GM21737 (cell line): Measurements from ENCODE around the gene PI4KB.

ENCODE experiments used
- ATAC-seq: cut with Tn5 transposase; IDR thresholded peaks from one replicate; pipeline ENCODE4 v1.9.1; 2021; ENCODE audit warnings: mild to moderate bottlenecking, moderate library complexity; ENCODE audit not compliant: unreplicated experiment

The PI4KB gene

DNA sequence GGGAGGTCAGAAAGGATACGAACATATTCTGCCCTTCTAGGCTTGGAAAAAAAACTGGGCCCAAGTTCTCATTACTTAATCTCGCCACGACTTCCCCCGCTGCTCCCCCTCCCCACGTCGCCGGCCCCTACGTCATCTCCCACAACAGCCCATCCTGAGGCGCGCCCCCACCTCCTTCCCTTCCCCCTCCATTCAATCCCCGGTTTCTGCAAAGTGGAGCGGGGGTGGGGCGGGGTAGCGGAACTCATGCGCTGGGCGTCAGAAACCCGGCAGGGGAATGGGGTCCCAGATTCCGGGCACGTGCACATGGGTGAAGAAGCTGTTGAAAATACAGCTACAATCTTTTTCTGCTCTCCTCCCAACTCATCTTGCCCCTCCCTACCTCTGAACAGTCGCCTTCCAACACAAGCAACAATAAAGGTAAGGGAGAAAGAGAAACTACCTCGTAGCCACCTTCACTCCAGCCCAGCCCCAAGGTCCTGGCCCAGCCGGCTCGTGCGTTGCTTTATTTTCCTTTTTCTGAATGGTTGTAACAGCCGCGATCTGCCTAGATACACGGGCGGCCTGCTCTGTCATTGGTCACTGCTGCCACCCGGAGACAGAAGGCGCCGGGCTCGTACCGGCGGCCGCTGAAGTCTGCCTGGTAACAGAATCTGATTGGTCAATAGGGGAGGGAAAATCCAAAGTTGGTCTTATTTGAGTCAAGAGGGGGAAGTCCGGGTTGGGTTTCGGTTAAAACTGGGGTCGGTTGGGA, 19.7 kb upstream of the PI4KB start, which contains the start of gene RFX5:
Gene RFX5 (minus strand): TSS at position 484 of the 754 bp plus-strand sequence. CDS start 932 bp downstream, outside the sequence.
- peak; percentile 94 for ATAC-seq

- no peak for ATAC-seq
Observed at GRCh38 chr1:151346082-151346768, 19.0 kb upstream of the PI4KB start.

DNA sequence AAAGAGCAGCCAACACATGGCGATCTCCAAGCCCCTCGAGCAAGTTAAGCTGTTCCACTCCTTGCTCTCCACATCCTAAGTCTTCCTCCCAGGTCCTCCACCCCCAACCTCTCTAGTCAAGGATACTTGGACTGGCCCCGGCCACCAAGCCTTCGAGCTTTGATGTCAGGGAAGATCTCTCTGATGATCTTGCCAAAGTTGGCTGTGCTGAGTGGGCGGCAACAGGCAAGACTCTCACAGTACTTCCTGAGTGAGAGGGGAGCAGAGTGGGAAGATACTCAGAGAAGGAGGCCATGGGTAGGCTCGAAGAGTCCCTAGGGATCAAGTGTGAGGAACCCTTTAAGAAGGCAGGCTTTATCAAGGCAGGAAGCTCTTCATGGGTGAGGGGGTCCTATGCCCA, 17.1 kb upstream of the PI4KB start:
- no peak for ATAC-seq

GRCh38 chr1:151343587-151343986, 16.4 kb upstream of the PI4KB start:
- ATAC-seq, result no peak

- ATAC-seq, result no peak
Observed at GRCh38 chr1:151342569-151342968, 15.4 kb upstream of the PI4KB start.

DNA sequence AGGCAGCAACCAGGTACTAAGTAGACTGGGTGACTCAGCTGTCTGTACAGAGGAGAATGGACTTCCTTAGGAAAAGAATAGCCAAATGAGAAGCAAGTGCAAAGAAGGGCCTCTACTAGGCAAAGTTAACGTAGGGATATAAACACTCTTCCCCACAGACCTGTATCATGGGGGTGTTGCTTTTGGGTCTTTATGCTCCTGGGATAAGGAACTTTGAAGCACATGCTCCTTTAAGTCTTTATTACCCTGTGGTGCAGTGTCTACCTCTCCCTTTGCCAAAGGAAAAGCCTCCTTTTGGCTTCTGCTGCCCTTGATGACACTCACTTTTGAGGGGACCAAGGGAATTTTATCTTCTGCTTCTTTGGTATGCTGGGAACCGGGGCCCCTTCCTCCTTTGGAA, 14.8 kb upstream of the PI4KB start:
- ATAC-seq, result no peak

DNA sequence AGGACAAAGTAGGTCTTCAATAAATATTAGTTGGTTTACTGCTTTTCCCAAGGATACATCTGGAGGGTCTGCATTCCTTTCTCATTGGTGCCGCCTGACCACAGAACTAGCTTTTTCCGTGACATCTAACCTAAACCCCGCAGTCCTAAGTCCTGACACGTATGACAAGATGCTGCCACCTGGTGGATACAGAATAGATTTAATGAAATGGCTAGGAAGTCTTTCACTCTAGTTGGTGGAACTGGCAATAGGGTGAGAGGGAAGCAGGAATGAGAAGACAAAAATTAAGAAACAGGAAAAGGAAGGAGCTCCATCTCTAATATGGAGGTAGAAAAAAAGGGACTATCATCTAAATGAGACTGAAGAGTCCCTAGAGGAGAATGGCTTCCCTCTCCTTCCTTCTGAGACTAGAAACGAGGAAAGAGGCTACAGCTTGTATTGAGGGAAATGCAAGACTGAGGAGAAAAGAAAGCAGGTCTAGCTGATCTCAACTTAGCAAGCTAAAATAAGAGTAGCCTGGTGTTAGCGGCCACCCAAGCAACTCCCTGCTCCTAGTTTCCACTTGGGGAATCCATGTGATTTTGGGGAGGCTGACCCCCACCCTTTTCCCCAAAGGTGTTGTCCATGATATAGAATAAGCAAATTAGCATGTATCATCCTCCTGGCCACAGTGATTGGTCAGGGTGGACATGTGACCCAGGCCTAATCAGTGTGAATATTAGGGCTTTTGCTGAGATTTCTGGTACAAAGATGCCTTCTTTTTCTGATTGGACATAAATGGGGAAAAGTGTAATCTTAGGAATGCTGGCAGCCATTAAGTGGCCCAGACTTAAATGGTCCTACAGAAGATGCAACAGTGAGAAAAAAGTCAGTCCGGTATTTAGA, 13.9 kb upstream of the PI4KB start:
- ATAC-seq, result no peak

GRCh38 chr1:151336556-151336955, 9.3 kb upstream of the PI4KB start:
- no peak for ATAC-seq

DNA sequence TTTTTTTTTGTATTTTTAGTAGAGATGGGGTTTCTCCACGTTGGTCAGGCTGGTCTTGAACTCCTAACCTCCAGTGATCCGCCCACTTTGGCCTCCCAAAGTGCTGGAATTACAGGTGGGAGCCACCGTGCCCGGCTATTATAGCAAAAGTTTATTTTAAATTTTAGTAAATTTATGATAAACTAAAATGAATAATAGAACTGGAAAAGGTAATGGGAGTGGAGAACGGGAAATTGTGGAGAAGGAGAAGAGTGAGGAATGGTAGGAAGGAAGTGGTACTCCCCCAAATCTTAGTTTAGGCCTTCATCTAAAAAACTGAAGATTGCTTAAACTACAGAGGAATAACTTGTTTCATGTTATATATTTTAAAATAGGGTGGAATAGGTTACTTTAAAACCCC, 7.6 kb upstream of the PI4KB start:
- ATAC-seq, result no peak

GRCh38 chr1:151327903-151328674, 873 bp upstream of the PI4KB start:
- peak; percentile 22 for ATAC-seq

DNA sequence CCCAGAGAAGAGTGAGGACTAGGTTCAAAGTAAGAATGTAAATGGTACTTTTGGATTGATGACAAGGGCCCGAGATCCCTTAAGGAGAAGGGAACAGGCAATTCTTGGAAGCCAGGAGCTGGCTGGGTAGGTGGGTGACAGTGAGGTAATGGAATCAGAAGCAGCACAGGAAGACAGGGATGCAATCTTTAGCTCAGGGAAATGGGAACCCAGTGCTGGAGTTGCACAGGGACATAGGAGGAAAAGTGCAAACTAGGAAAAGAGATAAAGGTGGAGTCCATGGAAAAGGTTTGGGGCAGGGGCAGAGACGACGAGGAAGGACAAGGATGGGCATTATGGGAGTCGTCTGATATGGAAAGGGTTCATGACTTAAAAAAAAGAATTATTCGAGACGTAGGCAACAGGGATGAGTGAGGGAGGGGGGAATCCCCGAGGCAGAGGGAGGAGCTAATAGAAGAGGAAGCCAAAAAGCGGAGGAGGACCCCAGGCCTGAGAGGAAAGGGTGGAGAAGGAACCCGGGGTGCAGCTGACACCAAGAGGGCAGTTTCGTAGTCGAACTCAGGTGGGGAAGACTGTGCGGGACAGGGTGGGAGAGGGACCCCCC, 495 bp downstream of the PI4KB start:
- ATAC-seq, result peak; percentile 43

- ATAC-seq, result no peak
Observed at GRCh38 chr1:151325646-151326429, 1.4 kb downstream of the PI4KB start.

DNA sequence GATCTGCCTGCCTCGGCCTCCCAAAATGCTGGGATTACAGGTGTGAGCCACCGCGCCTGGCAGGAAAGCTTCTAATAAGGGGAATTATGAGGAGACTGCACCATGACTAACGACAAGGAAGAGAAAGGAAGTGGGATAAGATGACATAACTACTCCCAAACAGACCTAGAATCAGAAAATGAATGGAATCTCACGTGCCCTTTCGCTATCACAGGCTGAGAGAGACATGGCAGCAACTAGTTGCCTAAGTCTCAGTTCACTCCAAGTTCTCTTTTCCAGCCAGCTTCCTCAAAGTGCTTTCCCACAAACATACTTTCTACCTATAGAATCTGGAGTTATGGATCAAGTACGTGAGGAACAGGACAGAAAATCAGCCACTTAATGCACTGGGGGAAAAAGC, 2.0 kb downstream of the PI4KB start:
- no peak for ATAC-seq

GRCh38 chr1:151324390-151324930, 2.8 kb downstream of the PI4KB start:
- ATAC-seq, result no peak

GRCh38 chr1:151318975-151319374, 8.2 kb downstream of the PI4KB start:
- no peak for ATAC-seq

GRCh38 chr1:151315565-151316235, 11.5 kb downstream of the PI4KB start:
- ATAC-seq, result no peak

DNA sequence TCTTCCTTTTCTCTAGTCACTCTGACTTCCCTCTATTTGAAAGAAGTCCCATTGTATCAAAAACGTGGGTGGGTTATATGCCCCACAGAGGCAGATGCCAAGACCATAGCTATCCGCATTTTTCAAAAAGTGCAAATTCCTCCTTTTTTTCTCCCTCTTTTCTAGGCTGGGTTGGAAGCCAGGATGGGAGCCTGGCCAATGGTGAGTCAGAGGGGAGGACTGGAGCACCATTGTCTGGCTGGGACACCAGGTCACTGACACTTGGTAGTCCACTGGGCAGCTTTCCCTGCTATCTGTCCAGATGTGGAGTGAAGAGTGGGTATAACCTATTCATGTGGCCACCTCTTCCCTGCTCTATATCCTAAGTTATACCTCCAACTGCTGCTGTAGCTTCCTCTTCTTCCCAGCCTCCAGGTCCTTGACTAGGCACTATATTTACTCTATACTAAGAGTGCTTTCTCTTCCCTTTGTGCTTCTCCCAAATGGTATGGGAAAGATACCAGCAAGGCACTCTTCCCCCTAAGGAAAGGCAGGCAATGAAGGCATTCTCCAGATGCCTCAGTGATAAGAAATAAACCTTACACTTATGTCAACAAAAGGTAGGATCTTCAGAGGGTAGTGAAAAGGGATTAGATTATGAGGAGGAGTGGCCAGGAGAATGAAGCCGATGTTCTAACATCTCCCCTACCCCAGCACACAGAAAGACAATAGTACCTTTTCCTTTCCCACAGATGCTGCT, 12.9 kb downstream of the PI4KB start:
- ATAC-seq, result no peak

DNA sequence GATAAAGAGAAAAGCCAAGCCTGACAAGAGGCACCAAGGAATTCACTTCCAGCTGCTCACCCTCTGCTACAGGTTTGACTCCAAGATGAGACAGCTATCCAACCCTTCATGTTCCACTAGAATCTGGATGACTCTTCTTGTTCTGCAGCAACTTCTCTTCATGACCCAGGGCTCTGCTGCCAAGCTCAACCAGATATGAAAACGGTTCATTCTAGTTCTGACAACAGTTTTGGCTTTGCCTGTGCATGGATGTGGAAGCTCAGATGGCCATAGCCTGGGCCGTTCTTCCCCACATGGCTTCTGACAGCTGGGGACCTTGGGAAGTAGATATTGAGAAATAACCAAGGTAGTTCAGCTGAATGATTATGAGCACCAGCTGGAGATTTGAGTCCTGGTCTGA, 13.7 kb downstream of the PI4KB start:
- ATAC-seq, result no peak
